Ectodermal cell (in vitro differentiated cells): ENCODE results near the gene FAF2.

Source experiments
- H3K27ac ChIP-seq: 2 replicates; pipeline ENCODE4 v1.7.0; 2013; ENCODE audit warnings: mild to moderate bottlenecking, low read depth, low read length; ENCODE audit not compliant: insufficient read depth, poor library complexity, severe bottlenecking
- H3K27me3 ChIP-seq: 2 replicates; pipeline ENCODE4 v1.7.0; 2013; ENCODE audit warnings: mild to moderate bottlenecking, low read length; ENCODE audit not compliant: insufficient read depth, control insufficient read depth, poor library complexity, severe bottlenecking
- H3K36me3 ChIP-seq: one replicate; pipeline ENCODE4 v1.7.0; 2013; ENCODE audit warnings: low read length; ENCODE audit not compliant: control insufficient read depth, insufficient read depth
- H3K4me1 ChIP-seq: one replicate; pipeline ENCODE4 v1.7.0; 2013; ENCODE audit warnings: low read length; ENCODE audit not compliant: control insufficient read depth, insufficient read depth
- H3K4me3 ChIP-seq: 2 replicates; pipeline ENCODE4 v1.7.0; 2013; ENCODE audit warnings: low read depth, low read length, control low read depth; ENCODE audit not compliant: insufficient read depth
- H3K9me3 ChIP-seq: 2 replicates; pipeline ENCODE4 v1.7.0; 2013; ENCODE audit warnings: mild to moderate bottlenecking, low read length, moderate library complexity; ENCODE audit not compliant: control insufficient read depth
- WGBS, 2 experiments: methylation state at CpG; one replicate each; pipeline ENCODE4 v1.1.7; 2013; ENCODE audit warnings: missing lambda C conversion rate in 2 of 2; 5-methylcytosine and 5-hydroxymethylcytosine counted together

The FAF2 gene

DNA sequence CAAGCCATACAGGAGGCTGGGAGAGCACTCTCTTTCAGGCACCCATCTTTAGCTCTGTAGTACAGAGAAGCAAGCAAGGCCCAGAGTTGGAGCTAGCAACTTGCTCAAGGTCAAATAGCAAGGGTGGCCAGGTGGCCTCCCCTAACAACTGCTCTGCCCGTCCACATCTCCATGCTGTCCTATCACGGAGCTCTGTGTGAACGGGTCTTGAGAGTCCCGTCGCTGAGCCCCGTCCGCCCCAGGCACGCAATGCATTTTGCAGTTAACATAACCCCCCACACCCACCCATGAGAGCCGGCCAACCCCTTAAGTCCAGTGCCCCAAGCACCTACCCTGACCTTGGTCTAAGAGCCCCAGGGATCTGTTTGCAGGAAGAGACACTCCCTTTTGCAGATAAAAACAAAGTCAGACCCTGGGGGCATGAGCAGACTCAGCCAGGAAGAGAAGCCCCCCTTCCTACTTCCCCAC lies 87.5 kb downstream of the FAF2 start:
- no peaks in the 10 kb centered on the region for H3K27me3 ChIP-seq
- WGBS, 2 experiments: 2 to 3% methylated on average over 9 of the region's 9 CpGs
- H3K36me3 ChIP-seq: peaks cover 16% of the 10 kb centered on the region
- peak overlapping the region; percentile 97 for H3K27ac ChIP-seq
- H3K4me3 ChIP-seq: peak overlapping the region; percentile 60
- H3K4me1 ChIP-seq: peaks cover 24% of the 10 kb centered on the region
- no peaks in the 10 kb centered on the region for H3K9me3 ChIP-seq

DNA sequence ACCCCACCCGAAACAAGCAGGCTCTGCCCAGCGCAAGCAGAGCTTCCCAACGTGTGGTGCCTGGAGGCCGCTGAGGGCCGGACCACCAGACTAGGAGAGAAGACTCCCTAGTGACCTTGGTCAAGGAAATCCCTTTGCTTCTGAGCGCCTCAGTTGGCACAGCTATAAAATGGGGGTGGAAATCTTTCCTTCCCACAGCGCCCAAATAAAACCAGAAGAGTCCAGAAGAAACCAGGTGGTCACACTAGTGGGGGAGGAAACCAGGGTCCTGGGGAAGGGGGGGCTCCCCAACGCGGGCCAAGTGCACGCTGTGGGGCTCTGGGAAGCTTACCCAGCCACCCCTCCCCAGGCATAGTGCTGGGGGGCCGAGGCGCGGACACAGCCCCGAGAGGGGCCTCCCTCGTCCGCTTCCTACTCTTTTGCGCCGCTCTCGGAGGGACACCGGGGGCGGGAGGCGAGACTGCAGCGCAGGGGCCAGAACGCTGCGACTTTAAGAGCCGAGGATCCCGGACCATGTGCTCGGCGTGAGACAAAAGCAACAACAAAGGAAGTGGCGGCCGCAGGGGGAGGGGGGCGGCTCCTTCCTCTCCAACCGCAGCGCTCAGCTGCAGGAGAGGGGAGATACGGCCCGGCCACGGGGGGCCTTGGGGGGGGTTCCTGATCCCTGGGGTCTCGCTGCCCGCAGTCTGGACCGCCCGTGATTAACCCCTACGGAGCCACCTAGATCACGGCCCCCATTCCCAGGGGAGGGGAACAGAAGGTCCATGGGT lies 88.1 kb downstream of the FAF2 start:
- Histone ChIP-seq H3K27ac (peak overlapping the region; percentile 97), H3K27me3 (peaks cover 2% of the 10 kb centered on the region), H3K4me3 (peak overlapping the region; percentile 60), H3K4me1 (peaks cover 26% of the 10 kb centered on the region), H3K36me3 (peaks cover 12% of the 10 kb centered on the region), H3K9me3 (no peaks in the 10 kb centered on the region)
- 0% methylated on average over 43 of the region's 43 CpGs for WGBS, 2 experiments

DNA sequence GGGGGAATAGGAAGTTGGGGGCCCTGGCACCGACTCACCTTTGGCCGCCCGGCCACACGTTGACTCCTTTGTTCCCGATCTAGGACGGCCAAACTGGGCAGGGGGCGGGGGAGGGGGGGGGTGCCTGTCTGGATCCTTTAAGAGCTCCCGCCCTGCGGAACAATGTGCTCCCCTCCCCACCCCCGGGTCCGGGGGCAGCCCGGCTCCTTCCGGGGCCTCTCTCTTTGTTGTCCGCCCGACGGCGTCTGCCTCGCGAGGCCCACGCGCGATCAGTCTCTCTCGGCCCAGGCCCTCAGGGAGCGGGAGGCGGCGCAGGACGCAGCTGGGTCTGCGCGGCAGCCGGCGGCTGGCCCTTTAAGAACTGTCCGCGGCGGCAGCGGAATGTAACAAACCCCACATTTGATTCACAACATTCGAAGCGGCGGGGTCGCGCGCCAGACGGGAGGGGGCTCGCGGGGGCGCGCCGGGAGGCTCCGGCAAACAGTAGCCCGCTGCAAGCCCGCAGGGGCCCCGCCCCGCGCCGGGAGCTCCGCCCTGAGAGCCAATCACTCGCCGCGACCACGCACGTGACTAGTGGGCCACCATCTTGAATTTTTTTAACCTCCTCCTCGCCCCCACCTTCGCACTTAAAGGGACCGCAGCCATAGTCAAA lies 88.8 kb downstream of the FAF2 start, which contains the start of gene RNF44:
Gene RNF44, minus strand, starts transcription at position 501 of the 652 bp plus-strand sequence. CDS start 4,930 bp downstream, outside the sequence.
- H3K4me1 ChIP-seq: peaks cover 33% of the 10 kb centered on the region
- 0% methylated on average over 63 of the region's 63 CpGs for WGBS, 2 experiments
- peak within 1 kb of the TSS; percentile 97 for H3K27ac ChIP-seq
- H3K4me3 ChIP-seq: peak within 1 kb of the TSS; percentile 60
- peaks cover 9% of the 10 kb centered on the region for H3K27me3 ChIP-seq
- no peaks in the 10 kb centered on the region for H3K9me3 ChIP-seq
- peaks cover 7% of the 10 kb centered on the region for H3K36me3 ChIP-seq

DNA sequence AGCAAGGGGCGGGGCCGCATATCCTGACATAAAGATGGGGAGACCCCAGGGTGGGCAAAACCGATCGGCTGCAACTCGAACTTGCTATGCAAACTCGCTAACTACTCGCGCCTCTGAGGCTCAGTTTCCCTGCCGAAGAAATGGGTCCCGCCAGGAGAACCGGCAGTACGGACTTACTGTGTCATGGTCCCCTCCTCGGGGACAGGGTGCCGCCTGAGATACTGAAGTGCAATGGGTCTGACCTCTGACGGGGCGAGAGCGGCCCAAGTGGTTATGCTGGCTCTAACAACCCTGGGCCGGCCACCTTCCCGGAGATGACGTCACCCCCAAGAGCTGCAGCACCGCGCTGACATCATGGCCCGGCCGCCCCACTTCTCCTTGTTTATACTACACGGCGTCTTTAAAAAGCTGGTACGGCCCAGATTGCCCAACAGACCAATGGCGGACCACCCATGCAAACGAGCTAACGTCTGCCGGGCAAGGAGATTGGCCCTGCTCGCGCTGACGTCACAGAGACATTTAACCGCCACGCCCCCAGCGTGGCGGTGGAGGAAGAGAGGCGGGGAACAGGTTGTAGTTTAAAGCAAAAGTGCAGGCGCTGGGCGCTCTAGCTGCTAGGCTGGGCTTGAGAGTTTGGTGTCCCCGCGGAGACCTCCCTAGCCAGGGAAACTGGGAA lies 89.5 kb downstream of the FAF2 start:
- H3K4me3 ChIP-seq: peak overlapping the region; percentile 60

DNA sequence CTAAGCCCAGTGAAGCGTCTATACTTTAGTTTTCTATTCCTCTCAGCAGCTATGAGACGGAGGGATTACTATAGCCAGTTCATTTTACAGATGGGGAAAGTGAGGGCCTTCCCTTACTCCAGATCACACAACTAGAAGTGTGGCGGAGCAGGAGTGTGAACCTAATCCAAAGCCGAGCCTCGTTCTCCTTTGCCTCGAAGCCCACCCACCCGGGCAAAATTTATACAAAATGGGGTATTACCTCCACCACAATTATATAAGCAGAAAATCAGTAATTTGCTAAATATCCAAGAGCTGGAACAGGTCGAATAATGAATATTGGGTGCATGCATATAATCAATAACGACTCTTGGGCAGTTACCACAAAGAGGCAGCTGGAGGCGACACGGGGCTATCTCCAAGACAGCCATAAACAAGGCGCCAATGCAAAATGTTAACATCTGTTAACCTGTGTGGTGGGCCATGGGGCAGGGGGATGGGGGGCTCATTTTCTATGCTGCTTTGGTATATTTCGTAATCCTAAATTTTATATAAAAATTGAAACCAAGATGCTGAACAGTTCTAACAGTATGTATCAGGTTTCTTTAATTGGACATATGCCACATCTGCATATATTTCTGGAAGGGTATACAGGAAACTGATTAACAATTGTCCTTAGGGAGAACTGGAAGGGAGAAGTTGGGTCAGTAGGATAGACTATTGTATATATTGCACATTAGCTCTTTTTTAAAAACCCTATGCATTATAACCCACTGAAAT lies 90.2 kb downstream of the FAF2 start:
- Histone ChIP-seq H3K4me1 (peaks cover 38% of the 10 kb centered on the region), H3K9me3 (no peaks in the 10 kb centered on the region), H3K4me3 (peak overlapping the region; percentile 60), H3K36me3 (no peaks in the 10 kb centered on the region), H3K27ac (peak overlapping the region; percentile 97), H3K27me3 (peaks cover 21% of the 10 kb centered on the region)
- 33 to 34% methylated on average over 12 to 13 of the region's 13 CpGs for WGBS, 2 experiments

More for the DNA sequence above, 89.5 kb downstream of the FAF2 start:
- H3K27me3 ChIP-seq: peaks cover 16% of the 10 kb centered on the region
- no peaks in the 10 kb centered on the region for H3K9me3 ChIP-seq
- peak overlapping the region; percentile 97 for H3K27ac ChIP-seq
- WGBS, 2 experiments: 0% methylated on average over 43 of the region's 43 CpGs
- peaks cover 38% of the 10 kb centered on the region for H3K4me1 ChIP-seq
- H3K36me3 ChIP-seq: peaks cover 6% of the 10 kb centered on the region

DNA sequence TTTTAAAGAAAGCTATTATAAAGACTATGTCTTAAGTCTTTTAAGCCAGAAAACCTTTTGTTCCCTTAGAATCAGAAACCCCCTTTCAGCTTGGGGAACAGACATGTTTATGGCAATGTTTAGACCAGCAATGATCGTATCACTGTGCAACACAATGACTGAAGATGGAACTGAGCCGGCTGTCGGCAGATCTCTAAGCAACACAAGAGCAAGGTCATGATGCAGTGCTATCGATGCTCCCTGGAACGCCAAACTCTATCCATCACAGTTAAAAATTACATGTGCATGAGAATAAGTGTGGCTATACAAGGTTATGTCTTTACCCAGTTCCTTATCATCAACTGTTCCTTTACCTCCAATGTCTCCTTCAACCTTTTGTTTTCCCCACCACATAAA lies 90.8 kb downstream of the FAF2 start:
- no peak overlapping the region for H3K27ac ChIP-seq
- H3K4me1 ChIP-seq: peaks cover 33% of the 10 kb centered on the region
- WGBS, 2 experiments: 93 to 98% methylated on average over 4 to 5 of the region's 5 CpGs
- no peak overlapping the region for H3K4me3 ChIP-seq
- no peaks in the 10 kb centered on the region for H3K9me3 ChIP-seq
- no peaks in the 10 kb centered on the region for H3K36me3 ChIP-seq
- H3K27me3 ChIP-seq: peaks cover 27% of the 10 kb centered on the region

DNA sequence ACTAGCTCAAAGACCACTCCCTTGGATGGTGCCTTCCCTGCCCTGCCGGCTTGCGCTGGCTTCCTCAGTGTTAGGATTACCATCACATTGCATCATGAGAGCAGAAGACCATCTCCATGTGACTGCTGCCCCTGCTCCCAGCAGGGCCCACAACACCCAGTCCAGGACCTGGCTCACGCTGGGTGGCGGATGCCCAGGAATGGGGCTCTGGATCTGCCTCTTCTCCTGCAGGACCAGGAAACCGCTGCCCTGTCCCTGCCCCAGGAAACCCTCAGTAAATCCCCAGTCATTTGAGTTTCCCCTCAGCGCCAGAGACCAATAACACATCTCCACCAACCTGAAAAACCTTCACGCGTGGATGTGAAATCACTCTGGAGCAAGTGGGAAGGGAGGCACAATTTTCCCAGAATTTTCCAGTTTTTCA lies 92.3 kb downstream of the FAF2 start:
- peaks cover 18% of the 10 kb centered on the region for H3K4me1 ChIP-seq
- 90 to 94% methylated on average over 8 of the region's 8 CpGs for WGBS, 2 experiments

DNA sequence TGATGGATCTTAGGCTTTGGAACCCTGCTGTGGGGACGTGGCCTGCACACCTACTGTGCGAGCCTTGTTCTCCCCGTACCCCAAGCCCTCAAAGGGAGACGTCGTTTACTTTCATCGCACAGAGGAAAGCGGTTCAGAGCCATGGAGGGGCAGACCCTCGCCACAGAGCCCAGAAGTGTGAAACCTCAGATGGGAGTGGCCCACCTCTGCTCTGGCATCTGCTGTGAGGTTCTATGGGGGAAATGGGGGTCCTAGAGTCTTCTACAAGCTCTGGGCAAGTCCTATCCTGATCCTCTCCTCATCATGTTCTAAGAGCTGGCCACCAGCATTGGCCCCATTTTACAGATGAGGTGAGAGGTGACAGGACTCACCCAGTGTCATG lies 92.8 kb downstream of the FAF2 start:
- Histone ChIP-seq H3K4me1 (peaks cover 18% of the 10 kb centered on the region), H3K36me3 (no peaks in the 10 kb centered on the region), H3K9me3 (no peaks in the 10 kb centered on the region), H3K27me3 (peaks cover 46% of the 10 kb centered on the region), H3K4me3 (no peak overlapping the region), H3K27ac (no peak overlapping the region)
- 87% methylated on average over 8 of the region's 8 CpGs for WGBS, 2 experiments

More for the DNA sequence above, 92.3 kb downstream of the FAF2 start:
- Histone ChIP-seq H3K27ac (no peak overlapping the region), H3K4me3 (no peak overlapping the region), H3K9me3 (no peaks in the 10 kb centered on the region), H3K36me3 (no peaks in the 10 kb centered on the region), H3K27me3 (peaks cover 42% of the 10 kb centered on the region)

DNA sequence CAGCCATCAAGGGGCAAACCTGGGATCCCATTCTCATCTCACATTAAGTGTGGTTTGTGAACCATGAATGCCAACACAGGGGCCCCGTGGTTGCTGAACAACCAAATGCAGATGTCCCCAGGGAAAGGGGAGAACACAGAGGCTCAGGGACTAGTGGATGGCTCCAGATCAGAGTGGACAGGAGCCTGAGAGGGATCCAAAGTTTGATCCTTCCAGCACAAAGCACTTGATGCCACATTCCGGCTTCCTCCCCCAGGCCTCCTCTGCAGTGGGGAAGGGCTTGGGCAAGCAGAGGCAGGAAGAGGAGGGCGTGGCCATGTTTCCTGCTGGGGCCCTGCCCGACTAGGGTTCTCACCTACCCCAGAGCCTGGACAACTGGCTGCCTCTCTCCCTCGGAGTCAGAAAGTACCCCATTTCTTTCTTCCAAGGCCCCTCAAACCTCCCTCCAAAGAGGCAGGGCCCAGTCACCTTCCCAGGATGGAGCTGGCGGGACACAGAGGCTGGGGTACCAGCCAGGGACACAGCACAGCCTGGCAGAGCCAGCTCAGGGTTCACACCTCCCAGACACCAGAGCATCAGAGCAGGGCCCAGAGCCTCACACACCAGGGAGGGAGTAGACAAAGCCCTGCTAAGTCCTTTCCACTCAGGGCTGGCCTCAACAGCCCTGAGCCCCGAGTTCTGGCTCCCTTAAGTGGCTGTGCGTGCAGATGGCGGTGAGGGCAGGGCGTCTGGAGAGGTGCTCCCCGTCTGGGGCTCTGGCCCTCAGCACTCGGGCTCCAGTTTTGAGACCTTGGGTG lies 93.4 kb downstream of the FAF2 start:
- Histone ChIP-seq H3K27me3 (peaks cover 46% of the 10 kb centered on the region), H3K4me1 (peaks cover 18% of the 10 kb centered on the region), H3K4me3 (no peak overlapping the region), H3K36me3 (no peaks in the 10 kb centered on the region), H3K9me3 (no peaks in the 10 kb centered on the region), H3K27ac (no peak overlapping the region)
- WGBS, 2 experiments: 60 to 62% methylated on average over 12 of the region's 12 CpGs
